Gastrocnemius medialis (tissue), 4 donors: Measurements from ENCODE around the gene GCG. TPM values are rescaled to one million over a fixed set of nuclear protein-coding genes. Genes with fewer than 3 reads are reported as not detected.

Source experiments
- ATAC-seq, 2 donors: fragments of 150-250 bp; one replicate each; pipeline ENCODE4 v1.9.1; 2016
- DNase-seq, 2 donors: peaks; one replicate each; pipeline ENCODE4 v3.0.0-alpha.2; 2019
- H3K27ac ChIP-seq, 4 donors: fragments of 200-600 bp; sonication (generic); 1 replicate in 1 of 4; 2 replicates in 3 of 4; pipeline ENCODE4 v1.5.1; 2016 to 2018; ENCODE audit warnings: mild to moderate bottlenecking in 2 of 4, moderate library complexity in 1 of 4
- H3K27me3 ChIP-seq, 3 donors: fragments of 200-600 bp; sonication (generic) in 2 of 3; 1 replicate in 1 of 3; 2 replicates in 2 of 3; pipeline versions ENCODE4 v1.5.1 to v1.6.0; 2016 to 2019; ENCODE audit warnings: mild to moderate bottlenecking in 1 of 3, moderate library complexity in 1 of 3
- H3K36me3 ChIP-seq, 2 donors: fragments of 200-600 bp; sonication (generic) in 1 of 2; one replicate each; pipeline ENCODE4 v1.5.1; 2017 to 2018
- H3K4me1 ChIP-seq, 2 donors: fragments of 200-600 bp; sonication (generic) in 1 of 2; one replicate each; pipeline ENCODE4 v1.5.1; 2016 to 2017; ENCODE audit warnings: mild to moderate bottlenecking in 2 of 2
- H3K4me3 ChIP-seq, 4 donors: fragments of 200-600 bp; sonication (generic) in 3 of 4; 1 replicate in 1 of 4; 2 replicates in 3 of 4; pipeline ENCODE4 v1.5.1; 2016 to 2019; ENCODE audit warnings: mild to moderate bottlenecking in 2 of 4
- H3K9me3 ChIP-seq, 3 donors: fragments of 200-600 bp; sonication (generic) in 2 of 3; 1 replicate in 1 of 3; 2 replicates in 2 of 3; pipeline ENCODE4 v1.5.1; 2016 to 2019
- POLR2A ChIP-seq, 2 donors: fragments of 450-650 bp; IDR thresholded peaks; one replicate each; pipeline ENCODE4 v1.6.1; 2017; ENCODE audit warnings: antibody characterized with exemption in 2 of 2, mild to moderate bottlenecking in 2 of 2, moderate library complexity in 2 of 2
- in situ Hi-C, 4 donors: fragments of 200-750 bp; cut with MboI; loops; one replicate each; pipeline versions ENCODE4 v1.15.0 to v1.8.0; 2017; ENCODE audit warnings: low sequenced_read_pairs in 4 of 4
- intact Hi-C: fragments of 100-400 bp; cut with DNase I; formaldehyde crosslinking; loops from one replicate; pipeline ENCODE4 v1.15.1; 2023; ENCODE audit warnings: low total_unique reads
- total RNA-seq, 4 donors: library from RNA; depleted of rRNA; stranded (reverse); fragments of >200 nt; gene quantifications; one replicate each; pipeline versions ENCODE4 v1.1.0 to v1.2.3, GENCODE V29; 2016
- TF ChIP-seq, protein P1 (sequence below), 5 experiments: fragments of 450-650 bp in 3 of 5; fragments of 200-600 bp in 2 of 5; sonication (generic) in 2 of 5; IDR thresholded peaks in 4 of 5; conservative IDR thresholded peaks in 1 of 5; 1 replicate in 4 of 5; 2 replicates in 1 of 5; pipeline ENCODE4 v1.5.1; 2016 to 2019; ENCODE audit warnings: antibody characterized with exemption in 5 of 5, mild to moderate bottlenecking in 3 of 5, moderate library complexity in 3 of 5

Gene GCG
- not detected for total RNA-seq

DNA sequence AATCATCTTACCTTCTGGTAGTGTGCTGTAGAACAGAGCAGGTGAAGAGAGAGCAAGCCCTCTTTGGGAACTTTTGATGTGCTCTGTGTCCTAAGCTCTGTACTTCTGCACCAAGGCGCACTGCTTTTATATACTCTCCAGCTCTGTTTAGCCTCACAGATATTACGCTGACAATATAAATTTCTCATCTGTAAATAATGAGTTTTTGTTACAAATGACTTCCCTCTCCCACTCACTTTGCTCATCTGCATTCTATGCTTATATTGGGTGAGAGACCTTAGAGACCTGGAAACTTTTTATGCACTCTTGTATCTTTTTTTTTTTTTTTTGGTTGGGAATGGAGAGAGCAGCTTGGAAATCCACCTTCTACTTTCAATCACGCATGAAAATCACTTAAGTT is at the start of gene GCG:
GCG (minus strand) TSS at position 101 of the 400 bp plus-strand sequence. CDS start 3,069 bp downstream, outside the sequence.
- ATAC-seq: no peak
- Histone ChIP-seq H3K4me1 (no peaks in the 10 kb centered on the region), H3K27ac (no peak within 1 kb of the TSS), H3K27me3 (no peaks in the 10 kb centered on the region), H3K36me3 (no peaks in the 10 kb centered on the region), H3K4me3 (no peak within 1 kb of the TSS), H3K9me3 (no peaks in the 10 kb centered on the region)
- intact Hi-C loops (loop anchor here (10.0 kb wide), 1 partner anchor 143 kb away; no protein-coding TSS in a partner anchor), in situ Hi-C loops (loop anchor here in 1 of 4 donors (10.0 kb wide), 1 partner anchor 143 kb away; no protein-coding TSS in a partner anchor)
- no peak for DNase-seq
- TF ChIP-seq, protein P1, sequence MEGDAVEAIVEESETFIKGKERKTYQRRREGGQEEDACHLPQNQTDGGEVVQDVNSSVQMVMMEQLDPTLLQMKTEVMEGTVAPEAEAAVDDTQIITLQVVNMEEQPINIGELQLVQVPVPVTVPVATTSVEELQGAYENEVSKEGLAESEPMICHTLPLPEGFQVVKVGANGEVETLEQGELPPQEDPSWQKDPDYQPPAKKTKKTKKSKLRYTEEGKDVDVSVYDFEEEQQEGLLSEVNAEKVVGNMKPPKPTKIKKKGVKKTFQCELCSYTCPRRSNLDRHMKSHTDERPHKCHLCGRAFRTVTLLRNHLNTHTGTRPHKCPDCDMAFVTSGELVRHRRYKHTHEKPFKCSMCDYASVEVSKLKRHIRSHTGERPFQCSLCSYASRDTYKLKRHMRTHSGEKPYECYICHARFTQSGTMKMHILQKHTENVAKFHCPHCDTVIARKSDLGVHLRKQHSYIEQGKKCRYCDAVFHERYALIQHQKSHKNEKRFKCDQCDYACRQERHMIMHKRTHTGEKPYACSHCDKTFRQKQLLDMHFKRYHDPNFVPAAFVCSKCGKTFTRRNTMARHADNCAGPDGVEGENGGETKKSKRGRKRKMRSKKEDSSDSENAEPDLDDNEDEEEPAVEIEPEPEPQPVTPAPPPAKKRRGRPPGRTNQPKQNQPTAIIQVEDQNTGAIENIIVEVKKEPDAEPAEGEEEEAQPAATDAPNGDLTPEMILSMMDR (IDR thresholded peaks at IDR 0.05 in 4 of 5, conservative IDR thresholded peaks at IDR 0.05 in 1 of 5): no peak
- TF ChIP-seq POLR2A (IDR thresholded peaks at IDR 0.05): no peak

DNA sequence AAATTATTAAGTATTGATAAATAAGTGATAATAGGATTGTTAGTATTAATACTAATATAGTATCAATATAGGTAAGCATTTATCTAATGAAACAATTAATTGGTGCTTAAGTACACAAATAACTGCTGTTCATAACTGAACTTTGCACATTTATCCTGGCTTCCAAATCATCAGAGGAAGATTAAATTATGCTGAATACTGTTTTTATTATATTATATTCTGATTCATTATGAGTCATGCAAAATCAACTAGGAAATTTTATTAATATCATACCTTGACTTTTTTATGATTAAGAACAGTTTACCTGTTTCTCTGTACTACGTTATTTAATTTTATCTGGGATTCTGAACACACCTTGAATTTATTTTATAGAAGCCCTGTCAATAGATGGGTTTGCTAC is 48.6 kb upstream of the GCG start:
- no peak overlapping the region for H3K4me3 ChIP-seq
- H3K27me3 ChIP-seq: no peaks in the 10 kb centered on the region
- DNase-seq (no peak), ATAC-seq (no peak)
- in situ Hi-C loops (no loop called here), intact Hi-C loops (no loop called here)
- no peaks in the 10 kb centered on the region for H3K4me1 ChIP-seq
- no peaks in the 10 kb centered on the region for H3K36me3 ChIP-seq
- no peaks in the 10 kb centered on the region for H3K9me3 ChIP-seq
- TF ChIP-seq, protein P1 (IDR thresholded peaks at IDR 0.05 in 4 of 5, conservative IDR thresholded peaks at IDR 0.05 in 1 of 5): no peak
- TF ChIP-seq POLR2A (IDR thresholded peaks at IDR 0.05): no peak
- no peak overlapping the region for H3K27ac ChIP-seq

DNA sequence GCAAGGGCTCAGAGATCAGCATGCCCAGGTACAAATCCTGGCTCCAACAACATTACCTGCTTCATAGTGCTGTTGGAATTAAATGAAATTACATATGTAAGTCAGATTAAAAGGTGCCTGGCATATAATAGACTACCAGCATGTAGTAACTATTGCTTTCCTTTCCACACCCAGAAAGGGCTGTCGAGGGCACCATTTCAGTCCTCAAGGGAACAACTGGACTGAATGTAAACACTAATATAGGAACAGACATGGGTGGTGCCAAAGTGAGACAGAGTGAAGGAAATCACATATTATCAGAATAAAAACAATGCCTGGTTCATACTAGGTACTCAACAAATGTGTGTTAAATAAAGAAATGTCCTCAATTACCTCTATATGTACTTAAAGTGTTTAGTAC is 47.9 kb upstream of the GCG start:
- no peak for ATAC-seq
- H3K27ac ChIP-seq: no peak overlapping the region
- intact Hi-C loops (no loop called here), in situ Hi-C loops (no loop called here)
- no peaks in the 10 kb centered on the region for H3K4me1 ChIP-seq
- TF ChIP-seq POLR2A (IDR thresholded peaks at IDR 0.05): no peak
- TF ChIP-seq, protein P1 (IDR thresholded peaks at IDR 0.05 in 4 of 5, conservative IDR thresholded peaks at IDR 0.05 in 1 of 5): no peak
- no peaks in the 10 kb centered on the region for H3K36me3 ChIP-seq
- no peak overlapping the region for H3K4me3 ChIP-seq
- H3K9me3 ChIP-seq: no peaks in the 10 kb centered on the region
- no peaks in the 10 kb centered on the region for H3K27me3 ChIP-seq
- DNase-seq: no peak

DNA sequence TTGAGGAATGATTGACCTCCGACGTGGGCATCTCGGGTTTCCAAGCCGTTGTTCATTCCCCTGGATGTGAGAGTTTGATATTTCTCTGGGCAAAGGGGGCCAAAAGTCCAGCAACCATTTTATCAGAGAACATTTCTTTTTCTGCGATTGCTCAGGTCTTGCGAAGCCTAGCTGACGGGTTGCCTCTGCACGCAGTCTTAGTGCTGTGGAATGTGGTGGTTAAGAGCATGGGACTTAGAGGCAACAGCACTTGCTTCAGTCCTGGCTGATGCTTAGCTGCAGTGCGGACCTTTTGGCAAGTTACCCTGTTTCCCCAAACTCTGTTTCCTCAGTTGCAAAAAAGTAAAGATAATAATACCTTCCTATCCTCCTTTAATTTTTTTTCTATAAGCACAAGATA is 46.2 kb upstream of the GCG start:
- intact Hi-C loops (no loop called here), in situ Hi-C loops (no loop called here)
- no peaks in the 10 kb centered on the region for H3K27me3 ChIP-seq
- TF ChIP-seq, protein P1 (IDR thresholded peaks at IDR 0.05 in 4 of 5, conservative IDR thresholded peaks at IDR 0.05 in 1 of 5): no peak
- TF ChIP-seq POLR2A (IDR thresholded peaks at IDR 0.05): no peak
- H3K4me3 ChIP-seq: no peak overlapping the region
- no peaks in the 10 kb centered on the region for H3K9me3 ChIP-seq
- no peaks in the 10 kb centered on the region for H3K4me1 ChIP-seq
- ATAC-seq (no peak), DNase-seq (no peak)
- H3K36me3 ChIP-seq: no peaks in the 10 kb centered on the region
- no peak overlapping the region for H3K27ac ChIP-seq
